ENCODE measurements around the gene UBE2J2.

GRCh38 chr1:1302006-1302430 is 28.4 kb upstream of the UBE2J2 start:
- no peak for TF ChIP-seq FOXA1 (IDR thresholded peaks at IDR 0.05)
- no peak for TF ChIP-seq CTCF (IDR thresholded peaks at IDR 0.05; ENCODE audit: low read depth, low read length, missing input control)
- TF ChIP-seq, protein P1, sequence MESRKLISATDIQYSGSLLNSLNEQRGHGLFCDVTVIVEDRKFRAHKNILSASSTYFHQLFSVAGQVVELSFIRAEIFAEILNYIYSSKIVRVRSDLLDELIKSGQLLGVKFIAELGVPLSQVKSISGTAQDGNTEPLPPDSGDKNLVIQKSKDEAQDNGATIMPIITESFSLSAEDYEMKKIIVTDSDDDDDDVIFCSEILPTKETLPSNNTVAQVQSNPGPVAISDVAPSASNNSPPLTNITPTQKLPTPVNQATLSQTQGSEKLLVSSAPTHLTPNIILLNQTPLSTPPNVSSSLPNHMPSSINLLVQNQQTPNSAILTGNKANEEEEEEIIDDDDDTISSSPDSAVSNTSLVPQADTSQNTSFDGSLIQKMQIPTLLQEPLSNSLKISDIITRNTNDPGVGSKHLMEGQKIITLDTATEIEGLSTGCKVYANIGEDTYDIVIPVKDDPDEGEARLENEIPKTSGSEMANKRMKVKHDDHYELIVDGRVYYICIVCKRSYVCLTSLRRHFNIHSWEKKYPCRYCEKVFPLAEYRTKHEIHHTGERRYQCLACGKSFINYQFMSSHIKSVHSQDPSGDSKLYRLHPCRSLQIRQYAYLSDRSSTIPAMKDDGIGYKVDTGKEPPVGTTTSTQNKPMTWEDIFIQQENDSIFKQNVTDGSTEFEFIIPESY (IDR thresholded peaks at IDR 0.05), result no peak
- TF ChIP-seq GABPA (IDR thresholded peaks at IDR 0.05 in 1 of 2, conservative IDR thresholded peaks at IDR 0.05 in 1 of 2), result no peak
- TF ChIP-seq RAD21 (IDR thresholded peaks at IDR 0.05), result no peak
- no peak for TF ChIP-seq RXRA (IDR thresholded peaks at IDR 0.05)
- TF ChIP-seq HNF4G (IDR thresholded peaks at IDR 0.05), result no peak
- TF ChIP-seq, protein P2, sequence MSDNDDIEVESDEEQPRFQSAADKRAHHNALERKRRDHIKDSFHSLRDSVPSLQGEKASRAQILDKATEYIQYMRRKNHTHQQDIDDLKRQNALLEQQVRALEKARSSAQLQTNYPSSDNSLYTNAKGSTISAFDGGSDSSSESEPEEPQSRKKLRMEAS (IDR thresholded peaks at IDR 0.05), result no peak
- TF ChIP-seq TAF1 (conservative IDR thresholded peaks at IDR 0.05), result no peak
- TF ChIP-seq REST (IDR thresholded peaks at IDR 0.05), result no peak
- no peak for TF ChIP-seq YY1 (IDR thresholded peaks at IDR 0.05)
- TF ChIP-seq SP1 (IDR thresholded peaks at IDR 0.05), result no peak
- no peak for TF ChIP-seq ATF3 (IDR thresholded peaks at IDR 0.05)
- no peak for TF ChIP-seq JUND (IDR thresholded peaks at IDR 0.05)
